HEK293 (cell line): Measurements from ENCODE around the gene TMEM125.

Experiments
- CTCF ChIP-seq: fragments of 450-650 bp; formaldehyde crosslinking; IDR thresholded peaks from 2 replicates; pipeline ENCODE4 v1.5.1; 2016; ENCODE audit warnings: missing biosample characterization, missing genetic modification characterization
- ZNF626 ChIP-seq: fragments of 450-650 bp; sonication (Bioruptor Pico); formaldehyde crosslinking; IDR thresholded peaks from 2 replicates; pipeline ENCODE4 v1.5.1; 2018; ENCODE audit warnings: missing biosample characterization, missing genetic modification characterization, inconsistent platforms

- no peak for TF ChIP-seq CTCF (tag by site-specific recombination)
- no peak for TF ChIP-seq ZNF626
Observed at GRCh38 chr1:43305461-43305860, 35.7 kb downstream of the TMEM125 start.
